Measurements from ENCODE around the gene PAGR1.

DNA sequence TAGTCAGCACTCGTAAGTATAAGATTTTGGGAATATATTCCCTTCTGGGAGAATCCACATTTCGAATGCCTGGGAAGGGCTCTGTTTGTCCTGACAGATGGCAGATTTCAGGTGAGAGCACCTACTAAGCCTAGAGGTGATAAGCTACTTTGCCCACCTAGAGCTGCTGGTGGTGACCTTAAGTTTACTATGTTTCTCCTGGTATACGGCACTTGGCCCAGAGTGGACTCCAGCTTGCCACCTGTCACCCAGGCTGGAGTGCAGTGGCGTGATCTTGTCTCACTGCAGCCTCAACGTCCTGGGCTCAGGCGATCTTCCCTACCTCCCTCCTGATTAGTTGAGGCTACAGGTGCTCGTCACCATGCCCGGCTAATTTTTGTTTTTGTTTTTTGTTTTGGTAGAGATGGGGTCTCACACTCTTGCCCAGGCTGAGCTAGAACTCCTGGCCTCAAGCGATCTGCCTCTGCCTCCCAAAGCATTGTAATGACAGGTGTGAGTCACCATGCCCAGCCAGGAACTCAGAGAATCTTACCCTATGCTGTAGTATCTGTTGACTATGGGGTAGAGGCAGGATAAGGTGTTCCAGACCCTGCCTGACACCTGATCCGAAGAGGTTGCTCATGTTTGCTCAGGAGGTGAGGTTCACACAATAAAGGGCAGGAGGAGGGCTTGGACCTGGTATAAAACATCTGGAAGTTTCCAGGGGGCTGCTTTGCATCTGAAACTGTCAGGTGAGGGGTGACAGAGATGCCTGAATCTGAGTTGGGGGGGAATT, 38.2 kb upstream of the PAGR1 start, which contains the start of gene ZG16:
- no peak for TF ChIP-seq POLR2A (IDR thresholded peaks at IDR 0.05; ENCODE audit: low read depth, low read length)
- TF ChIP-seq POLR2AphosphoS5 (IDR thresholded peaks at IDR 0.05; ENCODE audit: low read depth, low read length) = no peak

All from GM12892 (cell line).